ENCODE results near the gene MYL5.
A peak's percentile ranks its signal among the peaks of the same experiment; 100 is the strongest.

MYL5 gene

DNA sequence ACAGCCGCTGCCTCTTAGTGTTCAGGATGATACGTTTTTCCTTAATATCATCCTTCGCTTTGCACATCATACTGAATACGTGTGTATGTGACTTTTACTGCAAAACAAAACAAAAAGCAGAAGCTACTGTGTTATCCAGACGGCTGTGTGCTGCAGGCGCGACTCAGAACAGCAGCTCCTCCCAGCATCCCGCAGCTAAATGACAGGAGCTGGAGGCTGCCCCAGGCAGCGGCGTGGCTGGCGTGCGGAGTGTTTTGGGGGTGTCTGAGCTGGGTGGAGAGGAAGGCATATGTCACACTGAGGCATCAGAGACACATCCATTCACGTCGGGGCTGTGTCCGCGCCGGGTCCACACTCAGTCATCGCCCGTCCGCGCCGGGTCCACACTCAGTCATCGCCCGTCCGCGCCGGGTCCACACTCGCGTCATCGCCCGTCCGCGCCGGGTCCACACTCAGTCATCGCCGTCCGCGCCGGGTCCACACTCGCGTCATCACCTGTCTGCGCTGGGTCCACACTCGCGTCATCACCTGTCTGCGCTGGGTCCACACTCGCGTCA is 47.9 kb downstream of the MYL5 start:
- H3K4me1 ChIP-seq (ENCODE audit: control insufficient read depth, insufficient read depth, low read length): peaks cover 21% of the 10 kb centered on the region
- H3K36me3 ChIP-seq (ENCODE audit: control insufficient read depth, insufficient read depth, low read length, severe bottlenecking): peaks cover 10% of the 10 kb centered on the region
- H3K9me3 ChIP-seq (ENCODE audit: control insufficient read depth, low read length): no peaks in the 10 kb centered on the region
- H3K27me3 ChIP-seq (replicated peaks; ENCODE audit: control insufficient read depth, insufficient read depth, low read length): no peaks in the 10 kb centered on the region
- no peak for DNase-seq (ENCODE audit: low read depth)
- no peak overlapping the region for H3K9ac ChIP-seq (ENCODE audit: low read length)
- H3K4me3 ChIP-seq (ENCODE audit: low read length): no peak overlapping the region

DNA sequence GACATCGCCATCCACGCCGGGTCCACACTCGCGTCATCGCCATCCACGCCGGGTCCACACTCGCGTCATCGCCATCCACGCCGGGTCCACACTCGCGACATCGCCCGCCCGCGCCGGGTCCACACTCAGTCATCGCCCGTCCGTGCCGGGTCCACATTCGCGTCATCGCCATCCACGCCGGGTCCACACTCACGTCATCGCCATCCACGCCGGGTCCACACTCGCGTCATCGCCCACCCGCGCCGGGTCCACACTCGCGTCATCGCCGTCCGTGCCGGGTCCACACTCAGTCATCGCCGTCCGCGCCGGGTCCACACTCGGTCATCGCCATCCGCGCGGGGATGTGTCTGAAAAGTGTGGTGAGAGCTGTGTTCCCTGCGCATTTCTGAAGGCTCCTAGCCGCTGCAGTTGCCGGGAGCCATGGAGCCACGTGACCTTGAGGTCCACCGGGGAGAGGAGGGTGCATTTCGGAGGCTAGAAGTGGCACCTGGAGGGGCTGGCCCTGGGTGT is 48.6 kb downstream of the MYL5 start:
- Histone ChIP-seq H3K27me3 (replicated peaks; ENCODE audit: control insufficient read depth, insufficient read depth, low read length) (no peaks in the 10 kb centered on the region), H3K4me1 (ENCODE audit: control insufficient read depth, insufficient read depth, low read length) (peaks cover 25% of the 10 kb centered on the region), H3K9ac (ENCODE audit: low read length) (no peak overlapping the region), H3K4me3 (ENCODE audit: low read length) (no peak overlapping the region), H3K36me3 (ENCODE audit: control insufficient read depth, insufficient read depth, low read length, severe bottlenecking) (peaks cover 10% of the 10 kb centered on the region), H3K9me3 (ENCODE audit: control insufficient read depth, low read length) (no peaks in the 10 kb centered on the region)
- no peak for DNase-seq (ENCODE audit: low read depth)

DNA sequence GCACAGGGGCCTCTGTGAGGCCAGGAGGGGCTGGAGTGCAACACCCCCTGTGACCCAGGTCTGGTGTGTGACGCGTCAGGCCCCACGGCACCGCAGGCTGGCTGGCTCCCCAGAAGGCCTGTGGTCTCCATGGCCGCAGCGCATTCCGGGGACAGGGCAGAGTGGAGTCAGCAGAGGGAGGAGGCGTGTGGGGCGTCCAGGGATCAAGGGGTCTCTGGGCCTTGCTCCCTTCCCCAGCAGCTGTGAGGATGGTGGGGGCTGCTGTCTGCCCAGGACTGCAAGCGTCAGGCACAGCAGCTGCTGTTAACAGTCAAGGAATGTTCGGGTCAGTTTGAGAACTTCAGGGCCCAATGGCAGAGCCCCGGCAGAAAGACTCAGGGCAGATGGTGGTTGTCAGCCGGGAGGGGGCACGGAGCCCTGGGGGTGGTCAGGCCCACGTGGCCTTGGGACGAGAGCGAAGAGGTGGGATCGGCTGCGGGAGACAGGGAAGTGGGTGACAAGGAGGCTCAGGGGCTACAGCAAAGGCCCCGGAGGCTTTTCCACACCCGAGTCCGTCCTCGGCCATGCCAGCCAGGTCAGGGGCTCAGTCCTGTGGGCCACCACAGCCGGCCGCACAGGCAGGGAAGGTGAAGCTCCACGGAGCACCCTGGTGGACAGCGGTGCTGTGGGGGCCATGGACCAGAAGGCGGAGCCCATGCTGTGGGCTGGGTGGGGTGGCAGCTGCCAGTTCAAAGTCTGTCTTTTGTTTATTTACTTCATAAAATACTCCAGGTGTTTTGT is 49.6 kb downstream of the MYL5 start:
- Histone ChIP-seq H3K36me3 (ENCODE audit: control insufficient read depth, insufficient read depth, low read length, severe bottlenecking) (peaks cover 10% of the 10 kb centered on the region), H3K4me1 (ENCODE audit: control insufficient read depth, insufficient read depth, low read length) (peaks cover 25% of the 10 kb centered on the region), H3K9ac (ENCODE audit: low read length) (no peak overlapping the region), H3K4me3 (ENCODE audit: low read length) (no peak overlapping the region), H3K27me3 (replicated peaks; ENCODE audit: control insufficient read depth, insufficient read depth, low read length) (no peaks in the 10 kb centered on the region), H3K9me3 (ENCODE audit: control insufficient read depth, low read length) (no peaks in the 10 kb centered on the region)
- DNase-seq (ENCODE audit: low read depth): no peak

DNA sequence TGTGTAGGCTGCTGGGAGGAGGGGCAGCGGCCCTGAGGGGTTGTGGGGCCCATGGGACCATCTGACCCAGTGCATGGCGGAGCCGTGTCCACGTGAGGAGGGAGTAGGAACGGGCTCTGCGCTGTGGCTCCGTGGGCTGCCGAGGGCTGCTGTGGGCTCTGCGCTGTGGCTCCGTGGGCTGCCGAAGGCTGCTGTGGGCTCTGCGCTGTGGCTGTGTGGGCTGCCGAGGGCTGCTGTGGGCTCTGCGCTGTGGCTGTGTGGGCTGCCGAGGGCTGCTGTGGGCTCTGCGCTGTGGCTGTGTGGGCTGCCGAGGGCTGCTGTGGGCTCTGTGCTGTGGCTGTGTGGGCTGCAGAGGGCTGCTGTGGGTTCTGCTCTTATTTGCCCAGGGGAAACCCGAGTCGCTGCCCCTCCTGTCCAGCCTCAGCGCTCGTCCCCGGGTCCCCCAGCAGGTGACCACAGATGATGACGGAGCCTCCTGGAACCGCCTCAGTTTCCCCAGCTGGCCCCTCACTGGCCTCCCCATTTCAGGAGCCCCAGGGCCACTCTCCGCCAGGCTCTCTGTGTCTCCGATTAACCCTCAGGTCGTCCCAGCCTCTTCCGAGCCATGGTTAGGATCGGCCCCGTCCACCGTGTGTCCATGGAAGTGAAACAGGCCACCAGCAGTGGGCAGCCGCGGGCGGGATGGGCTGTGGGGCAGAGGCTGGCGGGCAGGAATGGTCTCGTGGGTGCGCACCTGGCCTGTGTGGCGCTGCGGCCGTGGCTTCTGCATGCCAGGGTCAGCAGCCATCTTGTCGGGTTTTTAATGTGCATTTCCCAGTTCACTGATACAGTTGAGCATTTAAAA is 51.3 kb downstream of the MYL5 start:
- H3K27me3 ChIP-seq (replicated peaks; ENCODE audit: control insufficient read depth, insufficient read depth, low read length): no peaks in the 10 kb centered on the region
- peaks cover 11% of the 10 kb centered on the region for H3K36me3 ChIP-seq (ENCODE audit: control insufficient read depth, insufficient read depth, low read length, severe bottlenecking)
- H3K4me1 ChIP-seq (ENCODE audit: control insufficient read depth, insufficient read depth, low read length): peaks cover 25% of the 10 kb centered on the region
- no peaks in the 10 kb centered on the region for H3K9me3 ChIP-seq (ENCODE audit: control insufficient read depth, low read length)
- no peak overlapping the region for H3K4me3 ChIP-seq (ENCODE audit: low read length)
- peak overlapping the region; percentile 66 for H3K9ac ChIP-seq (ENCODE audit: low read length)
- no peak for DNase-seq (ENCODE audit: low read depth)

DNA sequence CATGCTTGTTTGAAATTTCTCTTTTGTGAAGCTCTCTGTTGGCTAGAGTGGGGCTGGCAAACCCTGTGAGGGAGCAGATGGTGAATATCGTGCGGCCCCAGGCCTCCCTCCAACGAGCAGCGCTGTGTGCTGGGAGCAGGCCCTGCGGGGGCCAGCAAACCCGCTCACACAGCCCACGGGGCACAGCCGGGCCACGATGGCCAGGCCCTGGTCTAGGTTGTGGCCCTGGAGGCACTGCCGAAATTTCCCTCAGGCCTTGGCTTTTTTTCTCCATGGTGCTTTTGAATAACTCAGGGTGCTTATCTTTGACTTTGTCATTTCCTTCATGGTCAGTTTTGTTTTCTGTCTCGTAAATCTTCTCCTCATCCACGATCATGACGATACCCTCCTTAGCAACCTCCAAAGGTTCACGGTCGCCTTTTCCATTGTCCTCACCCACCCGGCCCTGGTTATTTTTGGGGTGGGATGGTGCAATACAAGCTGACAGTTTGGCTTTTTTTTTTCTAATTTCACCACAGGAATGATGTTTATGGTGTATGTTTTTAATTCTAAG is 52.0 kb downstream of the MYL5 start:
- no peak overlapping the region for H3K4me3 ChIP-seq (ENCODE audit: low read length)
- peak; percentile 68 for DNase-seq (ENCODE audit: low read depth)

DNA sequence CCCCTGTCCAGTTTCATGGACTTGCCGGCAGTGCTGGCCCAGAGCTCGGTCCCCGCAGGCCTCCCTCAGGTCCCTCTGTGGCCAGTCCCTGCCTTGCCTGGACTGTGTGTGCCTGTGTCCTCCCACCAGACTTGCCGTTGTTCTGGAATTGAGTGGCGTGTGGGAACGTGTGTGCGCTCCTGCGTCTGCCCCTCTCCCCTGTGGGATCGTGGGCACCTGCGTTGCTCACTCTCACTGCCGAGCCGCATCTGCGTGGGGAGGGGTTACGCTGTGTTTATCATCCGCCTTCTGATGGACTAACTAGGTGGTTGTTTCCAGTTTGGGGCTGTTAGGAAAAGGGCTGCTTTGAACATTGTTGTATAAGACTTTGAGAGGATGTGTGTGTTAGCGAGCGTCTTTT is 52.5 kb downstream of the MYL5 start:
- Histone ChIP-seq H3K4me3 (ENCODE audit: low read length) (no peak overlapping the region), H3K27me3 (replicated peaks; ENCODE audit: control insufficient read depth, insufficient read depth, low read length) (no peaks in the 10 kb centered on the region), H3K4me1 (ENCODE audit: control insufficient read depth, insufficient read depth, low read length) (peaks cover 17% of the 10 kb centered on the region), H3K36me3 (ENCODE audit: control insufficient read depth, insufficient read depth, low read length, severe bottlenecking) (peaks cover 17% of the 10 kb centered on the region), H3K9ac (ENCODE audit: low read length) (peak overlapping the region; percentile 66), H3K9me3 (ENCODE audit: control insufficient read depth, low read length) (no peaks in the 10 kb centered on the region)
- no peak for DNase-seq (ENCODE audit: low read depth)

More for the DNA sequence above, 52.0 kb downstream of the MYL5 start:
- H3K36me3 ChIP-seq (ENCODE audit: control insufficient read depth, insufficient read depth, low read length, severe bottlenecking): peaks cover 17% of the 10 kb centered on the region
- peak overlapping the region; percentile 66 for H3K9ac ChIP-seq (ENCODE audit: low read length)
- no peaks in the 10 kb centered on the region for H3K27me3 ChIP-seq (replicated peaks; ENCODE audit: control insufficient read depth, insufficient read depth, low read length)
- no peaks in the 10 kb centered on the region for H3K9me3 ChIP-seq (ENCODE audit: control insufficient read depth, low read length)
- peaks cover 19% of the 10 kb centered on the region for H3K4me1 ChIP-seq (ENCODE audit: control insufficient read depth, insufficient read depth, low read length)

DNA sequence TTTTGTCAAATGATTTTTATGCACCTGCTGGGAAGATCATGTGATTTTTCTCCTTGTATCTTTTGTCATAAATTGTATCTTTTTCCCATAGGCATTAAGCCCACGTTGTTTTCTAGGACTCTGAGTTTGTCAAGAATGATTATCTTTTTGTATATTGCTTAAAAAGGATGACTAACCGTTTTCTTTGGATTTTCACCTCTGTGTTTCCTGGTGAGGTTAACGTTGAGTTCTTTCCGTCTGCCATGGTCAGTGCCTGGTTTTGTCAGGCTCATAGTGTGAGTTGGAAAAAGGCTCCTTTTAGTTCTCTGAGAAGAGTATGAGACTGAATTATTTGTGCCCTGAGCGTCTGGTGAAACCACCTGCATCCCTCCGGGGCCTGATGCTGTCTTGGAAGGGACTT is 53.2 kb downstream of the MYL5 start:
- Histone ChIP-seq H3K9ac (ENCODE audit: low read length) (no peak overlapping the region), H3K27me3 (replicated peaks; ENCODE audit: control insufficient read depth, insufficient read depth, low read length) (no peaks in the 10 kb centered on the region), H3K4me3 (ENCODE audit: low read length) (no peak overlapping the region), H3K36me3 (ENCODE audit: control insufficient read depth, insufficient read depth, low read length, severe bottlenecking) (peaks cover 21% of the 10 kb centered on the region), H3K4me1 (ENCODE audit: control insufficient read depth, insufficient read depth, low read length) (peaks cover 17% of the 10 kb centered on the region), H3K9me3 (ENCODE audit: control insufficient read depth, low read length) (no peaks in the 10 kb centered on the region)
- no peak for DNase-seq (ENCODE audit: low read depth)

DNA sequence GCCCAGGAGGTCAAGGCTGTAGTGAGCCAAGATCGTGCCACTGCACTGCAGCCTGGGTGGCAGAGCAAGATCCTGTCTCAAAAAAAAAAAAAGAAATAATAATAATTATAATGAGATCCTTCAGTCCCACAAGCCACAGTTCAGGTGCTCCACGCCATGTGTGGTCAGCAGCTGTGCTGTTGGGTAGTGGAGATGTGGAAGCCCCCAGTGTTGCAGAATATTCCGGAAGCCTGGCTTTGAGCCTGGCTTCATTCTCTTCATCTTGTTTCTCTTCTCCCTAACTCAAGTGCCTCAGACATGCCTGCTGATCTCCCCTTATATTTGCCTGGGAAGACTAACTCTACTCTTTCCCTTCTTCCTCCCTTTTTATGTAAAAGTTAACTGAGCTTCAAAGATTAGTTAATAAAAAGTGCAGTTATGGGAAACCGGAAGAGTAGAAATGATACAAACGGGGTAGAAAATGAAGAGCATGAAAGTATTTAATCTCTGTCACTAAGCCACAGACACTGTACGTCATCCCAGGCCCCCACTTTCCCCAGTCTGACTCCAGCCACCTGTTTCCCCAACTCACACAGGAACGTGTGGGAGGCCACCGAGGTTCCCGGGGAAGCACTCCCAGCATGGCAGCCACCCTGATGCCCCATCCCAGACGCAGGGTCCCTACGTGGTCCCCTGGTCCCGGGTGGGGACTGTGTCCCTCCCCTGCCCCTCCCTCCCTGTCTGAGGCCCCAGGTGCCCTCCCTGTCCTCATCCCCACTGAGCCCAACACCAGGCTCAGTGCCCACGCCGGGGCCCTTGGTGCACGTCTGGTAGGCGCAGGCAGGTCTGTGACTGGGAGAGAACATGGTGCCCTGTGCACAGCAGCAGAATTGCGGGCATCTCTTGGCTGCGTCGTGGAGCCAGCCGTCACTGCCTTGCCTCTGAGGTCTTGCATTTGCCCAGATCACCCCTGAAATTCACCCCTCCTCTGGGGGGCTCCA is 55.3 kb downstream of the MYL5 start:
- Histone ChIP-seq H3K9ac (ENCODE audit: low read length) (no peak overlapping the region), H3K4me3 (ENCODE audit: low read length) (no peak overlapping the region), H3K36me3 (ENCODE audit: control insufficient read depth, insufficient read depth, low read length, severe bottlenecking) (peaks cover 31% of the 10 kb centered on the region), H3K27me3 (replicated peaks; ENCODE audit: control insufficient read depth, insufficient read depth, low read length) (no peaks in the 10 kb centered on the region), H3K4me1 (ENCODE audit: control insufficient read depth, insufficient read depth, low read length) (peaks cover 17% of the 10 kb centered on the region), H3K9me3 (ENCODE audit: control insufficient read depth, low read length) (no peaks in the 10 kb centered on the region)
- DNase-seq (ENCODE audit: low read depth): no peak

DNA sequence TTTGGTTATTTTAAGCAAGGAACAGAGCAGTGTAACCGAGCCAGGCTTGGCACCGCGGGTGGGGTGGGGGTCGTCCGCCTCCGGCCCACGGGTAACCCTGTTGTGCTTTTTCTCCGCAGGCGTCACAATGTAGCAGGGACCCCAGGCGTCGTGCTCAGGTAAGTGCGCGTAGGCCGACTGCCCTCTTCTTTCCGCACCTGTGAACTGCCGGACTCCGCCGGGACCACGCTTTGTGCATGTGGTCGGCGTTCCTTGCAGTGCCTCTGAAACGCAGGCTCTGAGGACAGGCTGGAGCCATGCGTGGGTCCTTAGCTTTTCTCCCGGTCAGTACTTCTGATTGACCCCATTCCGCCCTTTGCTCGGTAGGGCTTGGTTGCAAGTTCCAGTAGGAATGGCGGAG is 56.2 kb downstream of the MYL5 start:
- Histone ChIP-seq H3K4me1 (ENCODE audit: control insufficient read depth, insufficient read depth, low read length) (peaks cover 17% of the 10 kb centered on the region), H3K4me3 (ENCODE audit: low read length) (no peak overlapping the region), H3K27me3 (replicated peaks; ENCODE audit: control insufficient read depth, insufficient read depth, low read length) (no peaks in the 10 kb centered on the region), H3K9ac (ENCODE audit: low read length) (no peak overlapping the region), H3K36me3 (ENCODE audit: control insufficient read depth, insufficient read depth, low read length, severe bottlenecking) (peaks cover 40% of the 10 kb centered on the region), H3K9me3 (ENCODE audit: control insufficient read depth, low read length) (no peaks in the 10 kb centered on the region)
- no peak for DNase-seq (ENCODE audit: low read depth)

Data from adipocyte (in vitro differentiated cells).